NCI-H2196 treated with DMSO at 0.1 percent for 48 hours (cell line): ENCODE results near the gene RTN4.
"Not testable (repeated sequence)": the region's sequence is repeated elsewhere in the genome, so short reads cannot be mapped to it uniquely, and the experiment has no call there.

Source experiments
- DNase-seq: peaks from one replicate; lab custom pipeline; 2025; ENCODE audit not compliant: unreplicated experiment; lab: John Stamatoyannopoulos, UW

RTN4 gene

GRCh38 chr2:55050100-55050994 lies at the start of gene RTN4:
Gene RTN4, minus strand, starts transcription at chr2:55050451. Its CDS starts 151 bp downstream, at chr2:55050300.
- DNase-seq = peak; percentile 85

- no peak for DNase-seq
These were observed 49.2 kb upstream of the RTN4 start for GRCh38 chr2:55099493-55099877.

GRCh38 chr2:55097461-55098410 lies 47.5 kb upstream of the RTN4 start:
- no peak for DNase-seq

GRCh38 chr2:55097082-55097460 lies 46.8 kb upstream of the RTN4 start:
- DNase-seq = no peak

- no peak for DNase-seq
These were observed 46.3 kb upstream of the RTN4 start for GRCh38 chr2:55096586-55096985.

GRCh38 chr2:55093381-55093780 lies 43.1 kb upstream of the RTN4 start:
- DNase-seq = no peak

GRCh38 chr2:55092439-55092838 lies 42.2 kb upstream of the RTN4 start:
- no peak for DNase-seq

- DNase-seq = not testable (repeated sequence)
These were observed 41.4 kb upstream of the RTN4 start for GRCh38 chr2:55091681-55092080.

- no peak for DNase-seq
These were observed 40.5 kb upstream of the RTN4 start for GRCh38 chr2:55090702-55091101.

- no peak for DNase-seq
These were observed 39.5 kb upstream of the RTN4 start for GRCh38 chr2:55089726-55090125.

GRCh38 chr2:55088400-55088799 lies 38.1 kb upstream of the RTN4 start:
- DNase-seq = no peak

- DNase-seq = no peak
These were observed 37.7 kb upstream of the RTN4 start for GRCh38 chr2:55087936-55088335.

- DNase-seq = no peak
These were observed 37.2 kb upstream of the RTN4 start for GRCh38 chr2:55087501-55087900.

GRCh38 chr2:55085113-55086040 lies 35.1 kb upstream of the RTN4 start:
- DNase-seq = no peak

GRCh38 chr2:55084641-55085040 lies 34.4 kb upstream of the RTN4 start:
- DNase-seq = no peak

GRCh38 chr2:55080204-55080738 lies 30.0 kb upstream of the RTN4 start:
- DNase-seq = no peak

- DNase-seq = no peak
These were observed 28.7 kb upstream of the RTN4 start for GRCh38 chr2:55078956-55079355.

- no peak for DNase-seq
These were observed 26.5 kb upstream of the RTN4 start for GRCh38 chr2:55076721-55077120.

GRCh38 chr2:55076019-55076418 lies 25.8 kb upstream of the RTN4 start:
- DNase-seq = not testable (repeated sequence)
